Epithelial cell of esophagus (primary cell): Measurements from ENCODE around the gene C19orf44.
"Not testable (repeated sequence)": the region's sequence is repeated elsewhere in the genome, so short reads cannot be mapped to it uniquely, and the experiment has no call there.

Source experiments
- DNase-seq: peaks from one replicate; pipeline ENCODE4 v3.0.0; 2010; ENCODE audit warnings: low read depth
- H3K4me3 ChIP-seq: 2 replicates; pipeline ENCODE4 v1.5.1; 2011; ENCODE audit warnings: mild to moderate bottlenecking, low read length, control low read depth
- CTCF ChIP-seq: IDR thresholded peaks from 2 replicates; pipeline ENCODE4 v1.5.1; 2011; ENCODE audit warnings: low read depth, mild to moderate bottlenecking, low read length, control low read depth, inconsistent platforms; ENCODE audit not compliant: insufficient read depth; ENCODE audit errors: missing control alignments

The C19orf44 gene

DNA sequence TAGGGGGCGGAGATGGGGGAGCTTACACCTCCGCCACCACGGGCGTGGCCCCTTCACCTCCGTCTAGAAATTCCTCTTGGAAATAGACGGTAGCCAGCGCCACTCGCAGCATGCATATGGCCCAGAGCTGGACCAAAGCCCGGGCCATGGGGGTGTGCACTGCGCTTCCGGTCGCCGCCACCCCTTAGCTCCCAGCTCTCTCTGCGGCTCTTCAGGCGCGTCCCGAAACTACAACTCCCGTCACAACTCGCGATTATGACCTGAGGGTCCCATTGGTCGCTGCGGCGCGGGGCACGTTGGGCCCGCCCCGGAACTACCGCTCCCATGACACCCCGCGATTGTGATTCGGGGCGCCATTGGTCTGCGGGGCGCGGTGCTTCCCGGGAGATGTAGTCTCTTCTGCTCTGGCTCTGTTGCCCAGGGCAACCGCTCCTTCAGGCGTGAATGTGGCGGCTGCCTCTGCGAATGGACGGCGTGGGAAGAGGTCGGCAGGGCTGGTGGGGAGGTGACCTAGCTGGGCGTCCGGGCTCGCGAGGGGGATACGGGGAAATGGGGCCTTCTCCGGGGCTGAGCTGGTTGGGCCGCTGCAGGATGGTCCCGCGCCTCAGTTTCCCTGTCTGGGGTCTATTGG, at the start of gene C19orf44, which contains the start of gene CALR3:
Gene C19orf44 (plus strand): TSS at position 413 of the 631 bp plus-strand sequence. CDS start 4,399 bp downstream, outside the sequence.
Gene CALR3 (minus strand): TSS at position 186 of the 631 bp plus-strand sequence. CDS start 38 bp downstream, at position 148.
- peak; percentile 23 for TF ChIP-seq CTCF
- H3K4me3 ChIP-seq: peak within 1 kb of the TSS; percentile 92
- DNase-seq: peak; percentile 99

- no peak for TF ChIP-seq CTCF
- no peak overlapping the region for H3K4me3 ChIP-seq
- DNase-seq: peak; percentile 84
Measured at GRCh38 chr19:16446724-16447368, 49.3 kb upstream of the C19orf44 start.

- not testable (repeated sequence) for DNase-seq, H3K4me3 ChIP-seq
Measured at GRCh38 chr19:16448872-16449271, 47.3 kb upstream of the C19orf44 start.

- TF ChIP-seq CTCF: no peak
- DNase-seq: no peak
- no peak overlapping the region for H3K4me3 ChIP-seq
Measured at GRCh38 chr19:16449330-16449961, 46.7 kb upstream of the C19orf44 start.

DNA sequence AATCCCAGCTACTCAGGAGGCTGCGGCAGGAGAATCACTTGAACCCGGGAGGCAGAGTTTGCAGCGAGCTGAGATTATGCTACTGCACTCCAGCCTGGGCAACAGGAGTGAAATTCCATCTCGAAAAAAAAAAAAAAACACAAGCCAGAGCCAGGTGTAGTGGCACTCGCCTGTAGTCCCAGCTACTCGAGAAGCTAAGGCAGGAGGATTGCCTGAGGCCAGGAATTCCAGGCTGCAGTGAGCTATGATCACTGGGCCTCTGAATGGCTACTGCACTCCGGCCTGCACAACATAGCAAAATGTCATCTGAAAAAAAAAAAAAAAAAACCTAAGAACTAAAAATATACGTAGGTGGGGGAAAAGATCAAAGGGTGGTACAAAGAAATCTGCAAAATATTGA, 43.9 kb upstream of the C19orf44 start:
- H3K4me3 ChIP-seq: no peak overlapping the region
- DNase-seq: no peak
- no peak for TF ChIP-seq CTCF

DNA sequence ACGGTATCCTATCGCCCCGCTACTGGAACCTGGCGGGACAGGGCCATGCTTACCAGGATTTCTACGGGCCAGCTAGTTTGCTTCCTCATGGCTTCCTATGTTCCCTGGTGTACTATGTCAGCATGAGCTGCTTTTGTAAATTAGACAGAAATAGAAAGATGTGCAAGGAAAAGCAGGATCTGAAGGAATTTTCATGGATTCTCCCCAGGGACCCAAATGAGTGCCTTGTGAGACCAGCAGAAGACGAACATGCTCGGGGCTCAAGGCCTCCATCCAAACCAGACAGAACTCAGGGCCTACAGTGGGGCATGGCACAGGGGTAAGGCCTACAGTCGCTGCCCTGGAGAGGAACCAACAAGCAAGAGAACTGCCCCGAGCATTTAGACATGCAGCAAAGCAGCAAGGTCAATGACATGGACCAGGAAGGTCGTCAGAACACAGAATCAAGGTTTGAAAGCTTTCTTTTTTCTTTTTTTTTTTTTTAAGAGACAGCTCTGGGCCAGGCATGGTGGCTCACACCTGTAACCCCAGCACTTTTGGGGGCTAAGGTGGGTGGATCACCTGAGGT, 41.8 kb upstream of the C19orf44 start:
- no peak for DNase-seq
- no peak overlapping the region for H3K4me3 ChIP-seq
- no peak for TF ChIP-seq CTCF

DNA sequence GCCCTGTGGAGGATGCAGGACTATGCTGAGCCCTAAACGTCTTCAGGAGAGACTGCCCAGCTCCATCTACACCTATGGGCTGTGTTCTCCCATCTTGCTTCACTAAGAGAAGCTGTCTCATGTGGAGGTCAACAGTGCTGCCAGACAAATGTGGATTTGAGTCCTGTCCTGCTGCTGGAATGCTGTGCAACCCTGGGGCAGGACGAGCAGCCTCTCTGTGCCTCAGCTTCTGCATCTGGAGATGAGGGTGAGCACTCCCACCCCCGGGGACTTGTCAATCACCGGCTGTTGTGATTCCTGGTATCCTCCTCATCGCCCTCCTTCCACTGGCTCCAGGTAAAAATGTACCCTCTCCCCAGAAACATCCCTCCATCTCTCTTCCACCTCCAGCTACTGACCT, 40.7 kb upstream of the C19orf44 start:
- DNase-seq: no peak
- TF ChIP-seq CTCF: no peak
- no peak overlapping the region for H3K4me3 ChIP-seq
